ENCODE data around the gene ARL6IP4. TPM values are rescaled to one million over a fixed set of nuclear protein-coding genes. Genes with fewer than 3 reads are reported as not detected.
A peak's percentile ranks its signal among the peaks of the same experiment; 100 is the strongest.

Gene ARL6IP4
- 156 TPM for total RNA-seq
- long read RNA-seq, transcript ARL6IP4-208 (6 exons, 796 nt), result minor isoform, 22 of 218 reads
- long read RNA-seq, transcript ARL6IP4-210 (6 exons, 1,491 nt), result minor isoform, 23 of 218 reads
- long read RNA-seq, transcript ARL6IP4-201 (6 exons, 1,644 nt), result minor isoform, 13 of 218 reads
- long read RNA-seq, transcript ARL6IP4-220 (6 exons, 1,591 nt), result major isoform, 25 of 218 reads
- long read RNA-seq, partial matches to known transcripts, result 37 of 218 reads
- long read RNA-seq, other reads (novel, unspliced or antisense), result 94 of 218 reads

DNA sequence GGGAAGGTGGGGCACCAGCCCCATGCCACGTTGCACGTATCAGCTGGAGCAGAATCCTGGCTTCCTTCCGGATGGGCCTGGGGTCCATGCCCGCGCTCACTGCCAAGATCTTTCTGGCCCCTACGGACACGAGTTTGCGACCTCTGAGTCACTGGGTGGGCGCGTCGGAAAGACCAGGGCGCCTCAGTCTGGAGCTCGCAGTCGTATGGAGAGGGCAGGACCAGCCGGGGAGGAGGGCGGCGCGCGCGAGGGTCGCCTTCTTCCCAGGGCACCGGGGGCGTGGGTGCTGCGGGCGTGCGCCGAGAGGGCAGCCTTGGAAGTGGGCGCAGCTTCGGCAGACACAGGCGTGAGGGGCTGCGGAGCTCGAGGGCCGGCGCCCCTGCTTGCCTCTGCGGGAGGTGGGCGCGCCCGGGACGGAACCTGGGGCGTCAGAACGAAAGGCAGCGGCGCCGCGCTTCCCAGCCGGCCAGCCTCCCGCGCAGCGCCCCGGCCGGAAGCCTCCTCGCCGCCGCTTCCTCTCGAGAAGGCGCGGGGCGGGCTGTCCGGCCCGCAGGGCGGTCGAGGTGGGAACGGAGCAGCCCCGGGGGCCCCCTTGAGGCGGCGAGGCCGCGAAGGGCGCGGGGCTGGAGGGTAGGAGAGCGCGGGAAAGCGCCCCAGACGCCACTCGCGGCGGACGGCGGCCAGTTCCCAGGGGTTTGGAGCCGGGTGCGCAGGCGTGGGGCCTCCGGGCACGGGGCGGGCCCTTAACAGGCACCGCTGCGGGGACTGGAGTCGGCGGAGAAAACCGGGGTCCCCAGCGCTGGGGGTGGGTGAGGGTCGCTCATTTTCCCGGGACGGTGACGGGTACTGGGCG, at the start of gene ARL6IP4:
Gene ARL6IP4, plus strand, starts transcription at position 499 of the 853 bp plus-strand sequence. CDS start 459 bp downstream, outside the sequence.
- intact Hi-C loops (cut with micrococcal nuclease), result loop anchor here (10.0 kb wide), 1 partner anchor 254 kb away; the partner anchor contains the start of genes MPHOSPH9 and MTRFR
- H3K36me3 ChIP-seq, result peaks cover 22% of the 10 kb centered on the region
- TF ChIP-seq, protein P1, sequence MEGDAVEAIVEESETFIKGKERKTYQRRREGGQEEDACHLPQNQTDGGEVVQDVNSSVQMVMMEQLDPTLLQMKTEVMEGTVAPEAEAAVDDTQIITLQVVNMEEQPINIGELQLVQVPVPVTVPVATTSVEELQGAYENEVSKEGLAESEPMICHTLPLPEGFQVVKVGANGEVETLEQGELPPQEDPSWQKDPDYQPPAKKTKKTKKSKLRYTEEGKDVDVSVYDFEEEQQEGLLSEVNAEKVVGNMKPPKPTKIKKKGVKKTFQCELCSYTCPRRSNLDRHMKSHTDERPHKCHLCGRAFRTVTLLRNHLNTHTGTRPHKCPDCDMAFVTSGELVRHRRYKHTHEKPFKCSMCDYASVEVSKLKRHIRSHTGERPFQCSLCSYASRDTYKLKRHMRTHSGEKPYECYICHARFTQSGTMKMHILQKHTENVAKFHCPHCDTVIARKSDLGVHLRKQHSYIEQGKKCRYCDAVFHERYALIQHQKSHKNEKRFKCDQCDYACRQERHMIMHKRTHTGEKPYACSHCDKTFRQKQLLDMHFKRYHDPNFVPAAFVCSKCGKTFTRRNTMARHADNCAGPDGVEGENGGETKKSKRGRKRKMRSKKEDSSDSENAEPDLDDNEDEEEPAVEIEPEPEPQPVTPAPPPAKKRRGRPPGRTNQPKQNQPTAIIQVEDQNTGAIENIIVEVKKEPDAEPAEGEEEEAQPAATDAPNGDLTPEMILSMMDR (IDR thresholded peaks at IDR 0.05; ENCODE audit: borderline replicate concordance), result no peak
- no peaks in the 10 kb centered on the region for H3K27me3 ChIP-seq (ENCODE audit: low read depth)
- peak within 1 kb of the TSS; percentile 99 for H3K4me3 ChIP-seq
- DNase-seq, result peak; percentile 69
- no peaks in the 10 kb centered on the region for H3K9me3 ChIP-seq (replicated peaks)
- H3K4me1 ChIP-seq, result peaks cover 98% of the 10 kb centered on the region
- H3K27ac ChIP-seq (replicated peaks), result peak within 1 kb of the TSS; percentile 90

DNA sequence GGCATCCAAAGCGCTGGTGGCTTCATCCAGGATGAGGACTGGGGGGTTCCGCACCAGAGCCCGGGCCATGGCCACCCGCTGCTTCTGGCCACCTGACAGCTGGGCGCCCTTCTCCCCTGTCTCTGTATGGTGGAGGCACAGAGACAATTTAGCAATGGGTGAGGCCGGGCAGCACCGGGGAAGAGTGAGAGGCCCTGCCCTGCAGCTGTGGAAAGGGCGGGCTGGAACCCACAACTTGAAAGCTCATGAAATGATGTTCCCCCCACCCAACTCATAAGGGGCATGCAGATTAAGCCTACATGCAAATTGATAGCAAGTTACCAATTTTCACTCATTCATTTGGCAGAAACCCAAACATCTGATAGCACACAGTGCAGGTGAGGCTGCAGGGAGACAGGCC, 48.3 kb upstream of the ARL6IP4 start:
- H3K4me3 ChIP-seq, result no peak overlapping the region
- no peaks in the 10 kb centered on the region for H3K27me3 ChIP-seq (ENCODE audit: low read depth)
- no peak overlapping the region for H3K27ac ChIP-seq (replicated peaks)
- intact Hi-C loops (cut with micrococcal nuclease), result no loop called here
- H3K9me3 ChIP-seq (replicated peaks), result no peaks in the 10 kb centered on the region
- TF ChIP-seq, protein P1 (IDR thresholded peaks at IDR 0.05; ENCODE audit: borderline replicate concordance), result no peak
- no peak for DNase-seq
- peaks cover 16% of the 10 kb centered on the region for H3K36me3 ChIP-seq
- H3K4me1 ChIP-seq, result no peaks in the 10 kb centered on the region

DNA sequence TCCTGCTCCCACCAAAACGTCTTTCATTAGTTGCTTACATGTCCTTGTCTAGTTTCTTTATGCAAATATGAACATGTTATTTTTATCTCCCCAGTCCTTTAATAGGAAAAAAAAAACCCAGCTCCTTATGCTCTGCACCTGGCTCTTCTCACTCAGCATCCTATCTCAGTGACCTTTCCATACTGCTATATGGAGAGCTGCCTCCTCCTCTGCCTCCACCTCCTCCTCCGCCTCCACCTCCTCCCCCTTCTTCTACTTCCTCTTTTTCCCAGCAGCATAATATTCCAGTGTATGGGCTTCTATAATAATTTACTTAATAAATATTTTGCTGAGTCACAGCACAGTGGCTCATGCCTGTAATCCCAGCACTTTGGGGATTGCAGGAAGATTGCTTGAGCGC, 45.8 kb upstream of the ARL6IP4 start:
- TF ChIP-seq, protein P1 (IDR thresholded peaks at IDR 0.05; ENCODE audit: borderline replicate concordance), result no peak
- Histone ChIP-seq H3K27ac (replicated peaks) (no peak overlapping the region), H3K27me3 (ENCODE audit: low read depth) (no peaks in the 10 kb centered on the region), H3K36me3 (peaks cover 16% of the 10 kb centered on the region), H3K4me1 (no peaks in the 10 kb centered on the region), H3K4me3 (no peak overlapping the region), H3K9me3 (replicated peaks) (no peaks in the 10 kb centered on the region)
- intact Hi-C loops (cut with micrococcal nuclease), result no loop called here
- DNase-seq, result no peak

DNA sequence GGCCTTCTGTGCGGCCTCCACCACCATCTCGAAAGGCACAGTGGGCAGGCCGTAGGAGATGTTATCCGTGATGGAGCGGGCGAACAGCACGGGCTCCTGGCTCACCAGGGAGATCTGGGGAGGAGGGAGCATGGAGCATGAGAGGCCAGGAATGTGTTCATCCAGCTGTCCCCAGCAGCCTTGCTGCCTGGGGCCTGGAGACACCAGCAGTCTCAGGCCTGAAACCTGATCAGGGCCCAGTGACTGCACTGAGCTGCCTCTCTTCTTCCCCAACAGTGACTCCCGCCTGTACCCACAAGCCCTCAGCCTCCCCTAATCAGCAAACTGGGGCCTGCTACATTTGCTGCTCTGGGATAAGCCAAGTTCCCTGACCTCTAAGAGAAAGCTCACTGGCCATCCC, 45.2 kb upstream of the ARL6IP4 start:
- H3K9me3 ChIP-seq (replicated peaks), result no peaks in the 10 kb centered on the region
- intact Hi-C loops (cut with micrococcal nuclease), result no loop called here
- no peaks in the 10 kb centered on the region for H3K4me1 ChIP-seq
- no peak for DNase-seq
- TF ChIP-seq, protein P1 (IDR thresholded peaks at IDR 0.05; ENCODE audit: borderline replicate concordance), result no peak
- no peak overlapping the region for H3K4me3 ChIP-seq
- no peaks in the 10 kb centered on the region for H3K27me3 ChIP-seq (ENCODE audit: low read depth)
- H3K36me3 ChIP-seq, result peaks cover 16% of the 10 kb centered on the region
- no peak overlapping the region for H3K27ac ChIP-seq (replicated peaks)

DNA sequence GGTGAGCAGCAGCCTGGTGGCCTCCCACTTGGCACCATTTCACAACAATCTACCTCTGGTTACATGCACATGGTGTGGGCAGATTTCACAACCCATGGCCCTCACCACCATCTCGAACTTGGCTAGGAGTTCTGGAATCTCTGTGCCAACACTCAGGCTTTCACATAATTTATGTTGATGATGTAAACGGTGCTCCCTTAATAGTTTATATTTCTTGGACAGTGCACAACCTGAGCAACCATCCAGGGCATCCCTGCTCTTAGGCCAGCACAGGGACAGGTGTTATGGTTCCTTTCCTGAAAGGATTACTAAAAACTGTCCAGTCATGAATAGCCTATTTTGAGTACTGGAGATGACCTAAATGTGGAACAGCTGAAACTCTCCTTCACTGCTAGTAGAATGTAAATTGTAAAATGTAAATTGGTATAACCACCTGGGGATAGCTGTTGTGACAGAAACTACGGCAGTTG, 42.8 kb upstream of the ARL6IP4 start:
- TF ChIP-seq, protein P1 (IDR thresholded peaks at IDR 0.05; ENCODE audit: borderline replicate concordance), result no peak
- DNase-seq, result no peak
- peaks cover 2% of the 10 kb centered on the region for H3K4me1 ChIP-seq
- no peaks in the 10 kb centered on the region for H3K9me3 ChIP-seq (replicated peaks)
- no peaks in the 10 kb centered on the region for H3K27me3 ChIP-seq (ENCODE audit: low read depth)
- H3K36me3 ChIP-seq, result peaks cover 6% of the 10 kb centered on the region
- no peak overlapping the region for H3K4me3 ChIP-seq
- intact Hi-C loops (cut with micrococcal nuclease), result no loop called here
- no peak overlapping the region for H3K27ac ChIP-seq (replicated peaks)
